PFSK-1 (cell line): ENCODE results near the gene NXPH1.

ENCODE experiments used
- FOXP2 ChIP-seq: optimal IDR thresholded peaks from 2 replicates; pipeline ENCODE3; 2011; ENCODE audit warnings: borderline replicate concordance, control low read depth, inconsistent platforms; ENCODE audit not compliant: insufficient read depth; ENCODE audit errors: extremely low read length, extremely low read depth
- POLR2AphosphoS5 ChIP-seq: IDR thresholded peaks from 2 replicates; pipeline ENCODE4 v1.6.1; 2012; ENCODE audit warnings: low read depth, mild to moderate bottlenecking, control low read depth, low read length, moderate library complexity

DNA sequence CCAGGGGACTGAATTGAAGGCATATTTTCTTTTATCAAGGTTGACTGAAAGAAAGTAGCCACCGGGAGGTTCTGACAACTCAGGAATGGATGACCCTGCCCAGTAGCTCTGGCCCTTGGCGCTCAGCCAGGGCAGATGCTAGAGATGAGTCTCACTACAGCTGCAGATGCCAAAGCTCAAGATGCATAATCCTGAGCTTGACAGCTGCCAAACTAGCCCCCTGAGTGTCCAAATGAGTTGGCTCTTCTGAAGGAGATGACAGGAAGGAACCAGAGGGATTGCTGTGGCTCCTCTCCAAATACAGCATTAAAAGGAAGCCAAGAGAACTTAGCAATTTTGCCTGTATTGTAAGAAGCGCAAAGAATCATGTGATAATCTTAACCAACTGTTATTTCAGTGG is 78.4 kb downstream of the NXPH1 start:
- TF ChIP-seq POLR2AphosphoS5 (no peak), FOXP2 (no peak)
